ENCODE measurements around the gene PTH2. TPM values are rescaled to one million over a fixed set of nuclear protein-coding genes. Genes with fewer than 3 reads are reported as not detected.

PTH2 gene
- total and polyA plus RNA-seq, 2 donors (not counting 3 experiments of a cell fraction or from before 2014, with no cell fraction given) = not detected

DNA sequence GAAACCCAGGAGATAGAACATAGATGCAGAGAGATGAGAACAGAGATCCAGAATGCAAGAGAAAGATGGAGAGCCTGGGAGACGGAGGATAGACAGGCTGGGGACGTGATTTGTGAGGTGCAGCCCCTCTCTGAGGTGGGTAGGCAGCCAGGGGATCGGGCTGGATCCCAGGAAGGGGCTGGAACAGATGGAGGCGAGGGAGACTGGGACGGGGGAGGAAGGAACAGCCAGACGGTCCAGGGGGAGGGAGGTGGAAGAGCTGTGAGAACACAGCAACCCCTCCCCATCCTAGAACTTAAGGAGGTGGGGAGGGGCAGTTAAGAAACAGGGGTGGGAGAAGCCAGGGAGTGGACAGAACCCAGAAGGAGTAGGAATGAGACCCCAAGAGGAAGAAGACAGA, 15.0 kb upstream of the PTH2 start:
- no peak overlapping the region for H3K4me3 ChIP-seq (replicated peaks in 1 of 3; ENCODE audit: insufficient read depth in 1 of 3, low read depth in 1 of 3, low read length in 3 of 3)

More for the DNA sequence above, 15.0 kb upstream of the PTH2 start:
- CTCF ChIA-PET = no interaction called here
- no peak overlapping the region for H3K4me2 ChIP-seq (ENCODE audit: insufficient read depth, low read length)
- no peak overlapping the region for H3K27ac ChIP-seq (ENCODE audit: insufficient read depth, low read depth, low read length)
- TF ChIP-seq POLR2A (IDR thresholded peaks at IDR 0.05; ENCODE audit: low read depth, low read length) (no peak), MYC (IDR thresholded peaks at IDR 0.05; ENCODE audit: low read depth, low read length) (no peak), FOS (IDR thresholded peaks at IDR 0.05; ENCODE audit: borderline replicate concordance, insufficient read depth, low read length) (no peak), POLR2AphosphoS5 (IDR thresholded peaks at IDR 0.05; ENCODE audit: insufficient read depth, low read depth, low read length) (no peak), MAX (IDR thresholded peaks at IDR 0.05; ENCODE audit: insufficient read depth, insufficient read length) (no peak), GATA2 (IDR thresholded peaks at IDR 0.05; ENCODE audit: insufficient read depth, insufficient read length, low read depth, low read length) (no peak), JUN (IDR thresholded peaks at IDR 0.05; ENCODE audit: borderline replicate concordance, insufficient read depth, insufficient read length, low read depth) (no peak), EZH2 (IDR thresholded peaks at IDR 0.05; ENCODE audit: borderline replicate concordance, low read depth, low read length, severe bottlenecking) (no peak)
- TF ChIP-seq, protein P1, sequence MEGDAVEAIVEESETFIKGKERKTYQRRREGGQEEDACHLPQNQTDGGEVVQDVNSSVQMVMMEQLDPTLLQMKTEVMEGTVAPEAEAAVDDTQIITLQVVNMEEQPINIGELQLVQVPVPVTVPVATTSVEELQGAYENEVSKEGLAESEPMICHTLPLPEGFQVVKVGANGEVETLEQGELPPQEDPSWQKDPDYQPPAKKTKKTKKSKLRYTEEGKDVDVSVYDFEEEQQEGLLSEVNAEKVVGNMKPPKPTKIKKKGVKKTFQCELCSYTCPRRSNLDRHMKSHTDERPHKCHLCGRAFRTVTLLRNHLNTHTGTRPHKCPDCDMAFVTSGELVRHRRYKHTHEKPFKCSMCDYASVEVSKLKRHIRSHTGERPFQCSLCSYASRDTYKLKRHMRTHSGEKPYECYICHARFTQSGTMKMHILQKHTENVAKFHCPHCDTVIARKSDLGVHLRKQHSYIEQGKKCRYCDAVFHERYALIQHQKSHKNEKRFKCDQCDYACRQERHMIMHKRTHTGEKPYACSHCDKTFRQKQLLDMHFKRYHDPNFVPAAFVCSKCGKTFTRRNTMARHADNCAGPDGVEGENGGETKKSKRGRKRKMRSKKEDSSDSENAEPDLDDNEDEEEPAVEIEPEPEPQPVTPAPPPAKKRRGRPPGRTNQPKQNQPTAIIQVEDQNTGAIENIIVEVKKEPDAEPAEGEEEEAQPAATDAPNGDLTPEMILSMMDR (IDR thresholded peaks at IDR 0.05; ENCODE audit: extremely low read depth in 1 of 2, insufficient read depth in 1 of 2, low read depth in 1 of 2, low read length in 2 of 2) = no peak
- FAIRE-seq = no peak
- BruUV-seq (replicated peaks) = no TSS peak
- no peaks in the 10 kb centered on the region for H4K20me1 ChIP-seq (replicated peaks; ENCODE audit: control insufficient read depth, extremely low read depth, insufficient read depth, low read length)
- H3K79me2 ChIP-seq (ENCODE audit: control insufficient read depth, insufficient read depth, low read length) = no peaks in the 10 kb centered on the region
- peaks cover 69 to 79% of the 10 kb centered on the region in 2 experiments for H3K27me3 ChIP-seq (ENCODE audit: control insufficient read depth in 2 of 2, insufficient read depth in 2 of 2, low read length in 2 of 2)
- no peaks in the 10 kb centered on the region for H3K9me1 ChIP-seq (replicated peaks; ENCODE audit: control insufficient read depth, extremely low read depth, insufficient read depth, low read length)
- intact Hi-C loops (cut with micrococcal nuclease) (no loop called here), dilution Hi-C loops (cut with MboI; ENCODE audit: extremely low pct_ligation_motif_present, low sequenced_read_pairs) (no loop called here)
- DNase-seq (ENCODE audit: low read depth, low spot score) = no peak
- no peaks in the 10 kb centered on the region for H3K36me3 ChIP-seq (ENCODE audit: control insufficient read depth in 2 of 2, extremely low read depth in 1 of 2, insufficient read depth in 2 of 2, low read length in 2 of 2)
- no peak overlapping the region for H2AFZ ChIP-seq (ENCODE audit: low read depth, low read length)
- H3K9me3 ChIP-seq (replicated peaks; ENCODE audit: control insufficient read depth, insufficient read depth, low read length) = no peaks in the 10 kb centered on the region
- POLR2A ChIA-PET = no interaction called here
- no peak overlapping the region for H3K9ac ChIP-seq (replicated peaks; ENCODE audit: extremely low read depth, insufficient read depth, low read length)
- H3K4me1 ChIP-seq (ENCODE audit: control insufficient read depth, extremely low read depth, insufficient read depth, low read length) = peaks cover 3% of the 10 kb centered on the region
